ENCODE measurements around the gene SCN9A. TPM values are rescaled to one million over a fixed set of nuclear protein-coding genes. Genes with fewer than 3 reads are reported as not detected.
"Not testable (repeated sequence)": the region's sequence is repeated elsewhere in the genome, so short reads cannot be mapped to it uniquely, and the experiment has no call there.

Gene SCN9A
- total RNA-seq, 1 experiment from 2014 or later = 0.07 TPM

DNA sequence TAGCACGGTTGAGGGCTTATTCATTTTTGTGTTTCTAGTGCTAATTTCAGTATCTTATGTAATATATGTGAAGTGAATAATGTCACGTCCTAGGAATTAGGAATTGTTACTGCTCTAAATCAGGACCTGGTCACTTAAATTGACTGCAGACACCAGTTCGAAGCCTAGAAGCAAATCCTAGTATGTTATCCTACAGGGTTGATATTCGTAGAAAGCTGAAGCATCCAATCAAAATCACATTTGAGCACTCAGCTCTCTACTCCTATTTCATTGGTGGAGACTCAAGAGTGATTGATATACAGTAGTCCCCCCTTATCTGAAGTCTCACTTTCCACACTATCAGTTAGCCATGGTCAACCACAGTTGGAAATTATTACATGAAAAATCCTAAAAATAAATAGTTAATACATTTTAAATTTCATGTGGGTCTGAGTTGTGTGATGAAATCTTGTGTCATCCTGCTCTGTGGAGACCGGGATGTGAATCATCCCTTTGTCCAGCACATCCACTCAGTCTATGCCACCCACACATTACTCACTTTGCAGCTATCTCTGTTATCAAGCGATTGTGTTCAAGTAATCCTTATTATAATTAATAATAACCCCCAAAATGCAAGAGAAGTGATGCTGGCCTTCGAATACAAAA is 35.2 kb upstream of the SCN9A start:
- Histone ChIP-seq H2AFZ (ENCODE audit: low read depth, low read length, poor library complexity, severe bottlenecking) (peak overlapping the region; percentile 47), H3K36me3 (ENCODE audit: control insufficient read depth in 1 of 2, insufficient read depth in 2 of 2, low read length in 2 of 2) (no peaks in the 10 kb centered on the region), H3K9ac (ENCODE audit: low read length) (no peak overlapping the region), H3K4me2 (ENCODE audit: low read length) (peak overlapping the region; percentile 8; the same call in 1 of the 2 replicates), H3K4me3 (replicated peaks in 1 of 2; ENCODE audit: low read depth in 1 of 2, low read length in 2 of 2) (no peak overlapping the region), H4K20me1 (ENCODE audit: insufficient read depth) (no peaks in the 10 kb centered on the region), H3K79me2 (ENCODE audit: insufficient read depth, low read length) (no peaks in the 10 kb centered on the region), H3K27ac (ENCODE audit: low read depth, low read length) (no peak overlapping the region), H3K4me1 (ENCODE audit: control insufficient read depth in 1 of 2, insufficient read depth in 2 of 2, low read length in 2 of 2) (peaks cover 3 to 11% of the 10 kb centered on the region in 2 experiments; a peak in 2 of 4 replicates), H3K9me2 (ENCODE audit: insufficient read depth) (no peaks in the 10 kb centered on the region), H3K9me3 (ENCODE audit: control insufficient read depth in 1 of 2, insufficient read depth in 1 of 2, low read depth in 1 of 2, low read length in 2 of 2) (no peaks in the 10 kb centered on the region), H3K27me3 (ENCODE audit: insufficient read depth, low read length) (peaks cover 12% of the 10 kb centered on the region; the same call in 1 of the 2 replicates)
- no TSS peak for BruUV-seq (replicated peaks)
- CTCF ChIA-PET = interaction anchor here (1.4 to 2.1 kb wide), 2 partner anchors 9 to 50 kb away, joined by 6 to 10 read pairs; no protein-coding TSS in a partner anchor
- peak; percentile 58 for DNase-seq (ENCODE audit: low read depth, low spot score)
- peak; percentile 84 for ATAC-seq
- TF ChIP-seq, protein P1, sequence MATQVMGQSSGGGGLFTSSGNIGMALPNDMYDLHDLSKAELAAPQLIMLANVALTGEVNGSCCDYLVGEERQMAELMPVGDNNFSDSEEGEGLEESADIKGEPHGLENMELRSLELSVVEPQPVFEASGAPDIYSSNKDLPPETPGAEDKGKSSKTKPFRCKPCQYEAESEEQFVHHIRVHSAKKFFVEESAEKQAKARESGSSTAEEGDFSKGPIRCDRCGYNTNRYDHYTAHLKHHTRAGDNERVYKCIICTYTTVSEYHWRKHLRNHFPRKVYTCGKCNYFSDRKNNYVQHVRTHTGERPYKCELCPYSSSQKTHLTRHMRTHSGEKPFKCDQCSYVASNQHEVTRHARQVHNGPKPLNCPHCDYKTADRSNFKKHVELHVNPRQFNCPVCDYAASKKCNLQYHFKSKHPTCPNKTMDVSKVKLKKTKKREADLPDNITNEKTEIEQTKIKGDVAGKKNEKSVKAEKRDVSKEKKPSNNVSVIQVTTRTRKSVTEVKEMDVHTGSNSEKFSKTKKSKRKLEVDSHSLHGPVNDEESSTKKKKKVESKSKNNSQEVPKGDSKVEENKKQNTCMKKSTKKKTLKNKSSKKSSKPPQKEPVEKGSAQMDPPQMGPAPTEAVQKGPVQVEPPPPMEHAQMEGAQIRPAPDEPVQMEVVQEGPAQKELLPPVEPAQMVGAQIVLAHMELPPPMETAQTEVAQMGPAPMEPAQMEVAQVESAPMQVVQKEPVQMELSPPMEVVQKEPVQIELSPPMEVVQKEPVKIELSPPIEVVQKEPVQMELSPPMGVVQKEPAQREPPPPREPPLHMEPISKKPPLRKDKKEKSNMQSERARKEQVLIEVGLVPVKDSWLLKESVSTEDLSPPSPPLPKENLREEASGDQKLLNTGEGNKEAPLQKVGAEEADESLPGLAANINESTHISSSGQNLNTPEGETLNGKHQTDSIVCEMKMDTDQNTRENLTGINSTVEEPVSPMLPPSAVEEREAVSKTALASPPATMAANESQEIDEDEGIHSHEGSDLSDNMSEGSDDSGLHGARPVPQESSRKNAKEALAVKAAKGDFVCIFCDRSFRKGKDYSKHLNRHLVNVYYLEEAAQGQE (IDR thresholded peaks at IDR 0.05; ENCODE audit: low read depth) = no peak
- peak; percentile 48 for TF ChIP-seq JUND (IDR thresholded peaks at IDR 0.05)
- no peak for TF ChIP-seq ZFX (IDR thresholded peaks at IDR 0.05)
- no peak for TF ChIP-seq SRF (IDR thresholded peaks at IDR 0.05; ENCODE audit: low read depth)
- peak; percentile 93 for TF ChIP-seq EGR1 (IDR thresholded peaks at IDR 0.05; ENCODE audit: low read depth)
- peak; percentile 55 for TF ChIP-seq SP1 (IDR thresholded peaks at IDR 0.05; ENCODE audit: low read depth)
- TF ChIP-seq CEBPB (IDR thresholded peaks at IDR 0.05; ENCODE audit: low read depth) = peak; percentile 91
- TF ChIP-seq, protein P2, sequence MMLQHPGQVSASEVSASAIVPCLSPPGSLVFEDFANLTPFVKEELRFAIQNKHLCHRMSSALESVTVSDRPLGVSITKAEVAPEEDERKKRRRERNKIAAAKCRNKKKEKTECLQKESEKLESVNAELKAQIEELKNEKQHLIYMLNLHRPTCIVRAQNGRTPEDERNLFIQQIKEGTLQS (IDR thresholded peaks at IDR 0.05) = no peak
- peak; percentile 74 for TF ChIP-seq FOSL1 (IDR thresholded peaks at IDR 0.05; ENCODE audit: low read depth)
- no peak for TF ChIP-seq TCF7L2 (IDR thresholded peaks at IDR 0.05; ENCODE audit: borderline replicate concordance, extremely low read depth, insufficient read depth, insufficient read length)
- POLR2A ChIA-PET = interaction anchor here (0.8 to 1.1 kb wide), 3 partner anchors 23 to 141 kb away, joined by 3 to 4 read pairs (median 3); no protein-coding TSS in a partner anchor
- intact Hi-C loops (cut with micrococcal nuclease) = no loop called here
- RAD21 ChIA-PET (ENCODE audit: low non-redundant PET in 1 of 2, low total read pairs in 2 of 2, uncharacterized antibody in 2 of 2, unreplicated experiment in 2 of 2) = no interaction called here

DNA sequence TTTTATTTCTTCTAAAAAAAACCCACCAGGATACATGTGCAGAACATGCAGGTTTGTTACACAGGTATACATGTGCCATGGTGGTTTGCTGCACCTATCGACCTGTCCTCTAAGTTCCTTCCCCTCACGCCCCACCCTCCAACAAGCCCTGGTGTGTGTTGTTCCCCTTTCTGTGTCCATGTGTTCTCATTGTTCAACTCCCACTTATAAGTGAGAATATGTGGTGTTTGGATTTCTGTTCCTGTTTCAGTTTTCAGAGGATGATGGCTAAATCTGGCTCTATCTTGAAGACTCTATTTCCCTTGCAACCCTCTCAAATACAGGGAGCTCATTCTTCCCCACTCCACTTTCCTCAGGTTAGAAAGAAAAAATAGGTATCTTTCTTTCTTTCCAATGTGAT is 32.0 kb upstream of the SCN9A start:
- H3K9me2 ChIP-seq (ENCODE audit: insufficient read depth); ATAC-seq; H2AFZ ChIP-seq (ENCODE audit: low read depth, low read length, poor library complexity, severe bottlenecking); H4K20me1 ChIP-seq (ENCODE audit: insufficient read depth); H3K36me3 ChIP-seq (ENCODE audit: control insufficient read depth in 1 of 2, insufficient read depth in 2 of 2, low read length in 2 of 2); BruUV-seq (replicated peaks); H3K9ac ChIP-seq (ENCODE audit: low read length); intact Hi-C loops (cut with micrococcal nuclease); CTCF ChIA-PET; H3K79me2 ChIP-seq (ENCODE audit: insufficient read depth, low read length); POLR2A ChIA-PET; H3K4me3 ChIP-seq (replicated peaks in 1 of 2; ENCODE audit: low read depth in 1 of 2, low read length in 2 of 2); H3K9me3 ChIP-seq (ENCODE audit: control insufficient read depth in 1 of 2, insufficient read depth in 1 of 2, low read depth in 1 of 2, low read length in 2 of 2); DNase-seq (ENCODE audit: low read depth, low spot score); H3K4me2 ChIP-seq (ENCODE audit: low read length); RAD21 ChIA-PET (ENCODE audit: low non-redundant PET in 1 of 2, low total read pairs in 2 of 2, uncharacterized antibody in 2 of 2, unreplicated experiment in 2 of 2); H3K27ac ChIP-seq (ENCODE audit: low read depth, low read length): not testable (repeated sequence)
- peaks cover 3 to 11% of the 10 kb centered on the region in 2 experiments; a peak in 2 of 4 replicates for H3K4me1 ChIP-seq (ENCODE audit: control insufficient read depth in 1 of 2, insufficient read depth in 2 of 2, low read length in 2 of 2)
- H3K27me3 ChIP-seq (ENCODE audit: insufficient read depth, low read length) = peaks cover 18% of the 10 kb centered on the region; the same call in 1 of the 2 replicates
